GM18861 (cell line): ENCODE data around the gene LCN2.
"Not testable (repeated sequence)": the region's sequence is repeated elsewhere in the genome, so short reads cannot be mapped to it uniquely, and the experiment has no call there.

ENCODE experiments used
- ATAC-seq: cut with Tn5 transposase; IDR thresholded peaks from one replicate; pipeline ENCODE4 v1.9.1; 2021; ENCODE audit not compliant: unreplicated experiment

LCN2 gene

GRCh38 chr9:128127568-128127989 is 21.7 kb upstream of the LCN2 start, which contains the start of gene PTGES2:
Gene PTGES2, minus strand, starts transcription at chr9:128127729. Its CDS starts 12 bp downstream, at chr9:128127717.
- peak; percentile 51 for ATAC-seq

- peak; percentile 49 for ATAC-seq
Measured at GRCh38 chr9:128127990-128128835, 21.0 kb upstream of the LCN2 start.

GRCh38 chr9:128128836-128129590 is 20.2 kb upstream of the LCN2 start:
- ATAC-seq: no peak

GRCh38 chr9:128129976-128130590 is 19.2 kb upstream of the LCN2 start:
- ATAC-seq: not testable (repeated sequence)

GRCh38 chr9:128130651-128131050 is 18.6 kb upstream of the LCN2 start:
- ATAC-seq: not testable (repeated sequence)

GRCh38 chr9:128131346-128131745 is 17.9 kb upstream of the LCN2 start:
- ATAC-seq: not testable (repeated sequence)

- ATAC-seq: not testable (repeated sequence)
Measured at GRCh38 chr9:128132139-128132538, 17.1 kb upstream of the LCN2 start.

- not testable (repeated sequence) for ATAC-seq
Measured at GRCh38 chr9:128135561-128135960, 13.7 kb upstream of the LCN2 start.

GRCh38 chr9:128136816-128137793 is 12.1 kb upstream of the LCN2 start:
- ATAC-seq: no peak

GRCh38 chr9:128138001-128138400 is 11.3 kb upstream of the LCN2 start:
- ATAC-seq: no peak

GRCh38 chr9:128139621-128140020 is 9.6 kb upstream of the LCN2 start:
- no peak for ATAC-seq

GRCh38 chr9:128141604-128142003 is 7.6 kb upstream of the LCN2 start:
- no peak for ATAC-seq

- no peak for ATAC-seq
Measured at GRCh38 chr9:128142061-128142460, 7.2 kb upstream of the LCN2 start.

GRCh38 chr9:128142596-128142995 is 6.7 kb upstream of the LCN2 start:
- ATAC-seq: no peak

- no peak for ATAC-seq
Measured at GRCh38 chr9:128143525-128144238, 5.6 kb upstream of the LCN2 start.

GRCh38 chr9:128144239-128145181 is 4.7 kb upstream of the LCN2 start:
- no peak for ATAC-seq

GRCh38 chr9:128145536-128145935 is 3.7 kb upstream of the LCN2 start:
- no peak for ATAC-seq

- ATAC-seq: no peak
Measured at GRCh38 chr9:128145951-128146351, 3.3 kb upstream of the LCN2 start.
